HG02840 (cell line): Measurements from ENCODE around the gene SH3RF3.

Source experiments
- ATAC-seq: cut with Tn5 transposase; IDR thresholded peaks from one replicate; pipeline ENCODE4 v1.9.1; 2021; ENCODE audit warnings: mild to moderate bottlenecking, moderate library complexity, moderate number of reproducible peaks; ENCODE audit not compliant: unreplicated experiment, low FRiP score

SH3RF3 gene

DNA sequence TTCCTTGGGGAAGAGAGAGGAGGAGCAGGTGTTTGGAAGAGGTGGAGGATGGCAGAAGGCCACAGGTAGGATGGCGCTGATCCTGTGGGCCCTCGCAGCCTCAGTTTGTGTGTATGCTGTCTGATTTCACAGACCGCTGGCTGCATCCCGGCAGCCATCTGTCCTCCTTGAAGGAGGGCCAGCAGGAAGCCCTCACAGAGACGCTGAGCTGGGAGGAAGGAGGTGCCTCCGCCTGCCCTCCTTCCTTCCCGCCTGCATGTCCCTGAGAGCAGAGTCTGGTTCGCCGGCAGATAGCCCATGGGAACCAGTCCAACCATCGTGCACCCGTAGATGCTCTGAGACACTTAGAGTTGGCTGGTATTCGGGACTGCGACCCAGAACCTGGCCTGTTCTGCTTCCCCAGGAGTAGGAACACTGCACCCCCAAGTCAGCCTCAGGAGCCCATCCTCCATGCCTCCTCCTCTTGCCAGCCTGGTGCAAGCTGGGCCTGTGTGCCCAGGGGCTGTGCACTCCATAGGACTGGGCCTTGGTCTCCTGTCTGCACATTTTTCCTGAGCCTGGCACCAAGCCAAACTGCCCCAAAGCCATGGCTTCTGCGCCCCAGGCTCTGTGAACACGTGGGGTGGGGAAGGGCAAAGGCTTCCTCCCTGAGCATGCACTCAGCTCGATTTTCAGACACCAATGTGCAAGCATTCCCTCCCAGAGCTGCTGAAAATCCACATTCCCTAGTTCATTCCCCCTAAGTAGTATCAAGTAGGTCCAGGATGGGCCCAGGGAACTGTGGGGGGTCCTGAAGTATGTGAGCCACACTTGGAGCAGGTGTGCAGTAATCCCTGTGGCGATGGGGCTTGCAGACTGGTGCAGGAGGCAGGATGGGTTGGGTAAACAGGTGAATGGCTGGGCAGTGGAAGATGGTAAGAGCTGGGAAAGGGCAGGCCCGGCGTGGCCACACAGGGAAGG lies 369.2 kb downstream of the SH3RF3 start:
- ATAC-seq = no peak

DNA sequence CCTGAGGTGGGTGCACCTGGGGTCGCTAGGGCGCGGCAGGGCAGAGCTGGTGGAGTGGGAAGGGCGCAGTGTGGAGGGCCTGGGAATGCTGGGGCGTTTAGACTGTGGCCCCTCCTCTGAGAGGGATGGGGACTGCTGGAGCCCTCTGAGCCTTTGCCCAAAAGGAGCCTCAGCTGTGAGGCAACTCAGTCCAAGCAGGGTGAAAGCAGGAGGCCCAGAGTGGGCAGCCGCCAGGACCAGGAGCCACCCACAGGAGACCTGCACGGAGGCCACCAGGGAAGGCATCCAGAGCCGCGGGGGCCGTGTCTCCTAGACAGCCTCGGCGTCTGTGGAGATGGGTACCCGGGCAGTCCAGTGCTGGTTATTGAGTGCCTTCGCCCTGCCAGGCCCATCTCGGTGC lies 369.9 kb downstream of the SH3RF3 start:
- ATAC-seq = no peak

DNA sequence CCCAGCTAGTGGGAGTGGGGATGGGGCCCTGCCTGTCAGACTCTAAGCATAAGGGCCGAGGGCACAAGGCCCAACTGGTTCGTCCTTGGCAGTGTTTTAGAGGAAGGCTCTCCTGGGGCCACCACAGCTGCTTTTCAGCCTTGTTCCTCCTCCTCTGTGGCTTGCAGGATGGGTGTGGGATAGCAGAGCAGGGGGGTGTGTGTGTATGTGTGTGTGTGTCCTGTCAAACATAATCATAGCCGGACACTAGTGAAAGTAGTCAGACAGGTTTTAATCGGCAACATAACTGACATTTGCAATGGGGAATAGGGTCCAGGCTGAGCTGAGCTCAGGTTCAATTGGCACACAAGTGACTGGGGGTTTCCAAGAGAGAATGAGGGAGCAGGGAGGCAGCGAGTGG lies 370.6 kb downstream of the SH3RF3 start:
- ATAC-seq = no peak

DNA sequence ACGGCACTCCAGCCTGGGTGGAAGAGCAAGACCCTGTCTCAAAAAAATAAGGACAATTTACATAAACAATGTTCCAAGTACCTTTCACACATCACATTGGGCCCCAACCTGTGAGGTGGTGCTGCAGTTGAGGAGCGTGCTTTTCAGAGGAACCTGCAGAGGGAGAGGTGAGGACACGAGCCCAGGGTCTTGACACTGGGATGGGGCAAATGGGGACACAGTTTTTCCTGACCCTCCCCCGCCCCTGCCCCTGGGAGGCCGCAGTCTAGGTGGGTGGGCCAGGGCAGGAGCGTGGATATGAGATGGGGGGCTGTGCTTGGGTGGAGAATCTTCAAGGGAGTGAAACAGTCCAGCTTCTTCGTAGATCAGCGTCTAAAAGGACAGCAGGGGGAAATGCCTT lies 371.9 kb downstream of the SH3RF3 start:
- ATAC-seq = no peak

DNA sequence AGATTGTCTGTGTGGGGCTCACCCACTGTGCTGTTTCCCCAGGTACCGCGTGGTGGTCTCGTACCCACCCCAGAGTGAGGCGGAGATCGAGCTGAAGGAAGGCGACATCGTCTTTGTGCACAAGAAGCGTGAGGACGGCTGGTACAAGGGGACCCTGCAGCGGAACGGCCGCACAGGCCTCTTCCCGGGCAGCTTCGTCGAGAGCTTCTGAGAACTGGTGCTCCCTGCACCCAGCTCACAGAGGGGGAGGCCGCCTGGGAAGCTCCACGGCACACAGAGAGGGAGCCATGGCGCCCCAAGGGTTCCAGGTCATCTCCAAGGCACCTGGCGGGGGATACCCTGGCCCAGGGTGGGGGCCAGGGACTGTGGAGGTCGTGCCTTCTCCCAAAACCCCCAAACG lies 372.5 kb downstream of the SH3RF3 start:
- ATAC-seq = no peak

DNA sequence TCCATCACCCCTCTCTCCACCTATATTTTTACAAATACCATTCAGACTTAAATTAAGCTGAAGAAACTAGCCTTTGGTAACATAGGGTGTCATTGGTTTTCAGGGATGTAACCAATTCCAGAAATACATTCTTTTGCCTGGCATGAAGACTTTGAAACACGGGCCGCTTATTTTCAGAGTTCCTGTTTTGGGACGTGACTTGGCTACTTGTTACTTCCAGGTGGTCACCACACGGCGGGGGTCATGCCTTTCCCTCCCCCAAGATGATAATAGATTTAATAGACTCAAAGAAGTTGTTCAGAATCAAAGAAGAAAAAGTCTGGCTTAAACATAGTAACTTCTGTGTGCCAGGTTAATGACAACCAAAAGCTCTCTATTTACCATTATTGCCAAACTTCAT lies 374.2 kb downstream of the SH3RF3 start:
- ATAC-seq = no peak

DNA sequence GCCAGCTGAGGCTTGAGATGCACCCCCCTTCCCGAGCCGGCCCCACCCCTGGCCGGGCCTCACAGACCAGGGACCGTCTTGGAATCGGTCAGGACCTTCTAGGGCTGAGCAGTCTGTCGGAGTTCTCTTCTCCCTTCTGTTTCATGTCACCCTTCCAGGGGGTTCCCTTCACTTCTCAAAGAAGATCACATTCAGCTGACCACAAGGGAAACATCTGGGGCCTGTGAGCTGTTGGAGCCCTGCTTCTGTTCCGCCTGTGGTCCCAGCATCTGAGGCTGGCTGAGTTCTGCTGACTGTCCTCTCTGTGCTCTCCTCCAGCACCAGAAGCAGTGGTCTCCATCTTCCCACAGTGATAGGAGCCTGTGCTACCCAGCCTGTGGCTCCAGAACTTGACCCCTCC lies 378.2 kb downstream of the SH3RF3 start:
- no peak for ATAC-seq

DNA sequence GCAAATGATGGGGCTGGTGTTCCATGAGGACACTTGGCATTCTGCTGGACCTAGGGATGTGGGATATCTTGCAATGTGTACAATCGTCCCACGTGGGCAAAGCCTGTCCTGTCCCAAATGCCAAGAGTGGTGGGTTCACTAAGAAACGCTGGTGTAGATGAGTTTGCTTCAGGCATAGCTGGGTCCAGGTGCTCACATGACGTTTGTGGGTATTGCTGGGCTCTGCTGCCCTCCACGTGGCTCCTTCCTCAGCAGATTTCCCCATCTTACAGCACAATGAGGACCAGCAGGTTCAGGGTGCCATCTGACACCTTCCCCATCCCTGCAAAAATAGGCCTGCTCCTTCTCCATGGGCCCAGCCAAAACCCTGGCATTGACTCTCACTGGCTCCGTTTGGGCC lies 378.8 kb downstream of the SH3RF3 start:
- no peak for ATAC-seq

DNA sequence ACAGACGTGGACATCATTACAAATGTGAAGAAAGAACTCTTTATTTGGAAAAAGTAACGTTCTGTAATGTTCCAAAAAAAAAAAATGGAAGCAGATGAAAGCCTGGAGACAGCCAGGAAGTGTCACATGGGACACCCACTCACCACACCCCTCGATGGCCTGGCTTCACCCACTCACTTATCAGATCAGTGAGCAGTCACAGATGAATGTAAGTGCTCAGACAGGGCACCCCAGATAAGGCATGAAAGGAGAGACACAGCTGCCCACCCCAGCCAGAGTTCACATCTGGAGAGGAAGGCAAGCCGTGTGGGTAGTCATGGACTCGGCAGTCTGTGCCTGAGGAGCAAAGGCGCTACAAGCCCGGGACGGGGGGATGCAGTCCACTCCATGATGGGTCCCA lies 379.6 kb downstream of the SH3RF3 start:
- ATAC-seq = no peak

DNA sequence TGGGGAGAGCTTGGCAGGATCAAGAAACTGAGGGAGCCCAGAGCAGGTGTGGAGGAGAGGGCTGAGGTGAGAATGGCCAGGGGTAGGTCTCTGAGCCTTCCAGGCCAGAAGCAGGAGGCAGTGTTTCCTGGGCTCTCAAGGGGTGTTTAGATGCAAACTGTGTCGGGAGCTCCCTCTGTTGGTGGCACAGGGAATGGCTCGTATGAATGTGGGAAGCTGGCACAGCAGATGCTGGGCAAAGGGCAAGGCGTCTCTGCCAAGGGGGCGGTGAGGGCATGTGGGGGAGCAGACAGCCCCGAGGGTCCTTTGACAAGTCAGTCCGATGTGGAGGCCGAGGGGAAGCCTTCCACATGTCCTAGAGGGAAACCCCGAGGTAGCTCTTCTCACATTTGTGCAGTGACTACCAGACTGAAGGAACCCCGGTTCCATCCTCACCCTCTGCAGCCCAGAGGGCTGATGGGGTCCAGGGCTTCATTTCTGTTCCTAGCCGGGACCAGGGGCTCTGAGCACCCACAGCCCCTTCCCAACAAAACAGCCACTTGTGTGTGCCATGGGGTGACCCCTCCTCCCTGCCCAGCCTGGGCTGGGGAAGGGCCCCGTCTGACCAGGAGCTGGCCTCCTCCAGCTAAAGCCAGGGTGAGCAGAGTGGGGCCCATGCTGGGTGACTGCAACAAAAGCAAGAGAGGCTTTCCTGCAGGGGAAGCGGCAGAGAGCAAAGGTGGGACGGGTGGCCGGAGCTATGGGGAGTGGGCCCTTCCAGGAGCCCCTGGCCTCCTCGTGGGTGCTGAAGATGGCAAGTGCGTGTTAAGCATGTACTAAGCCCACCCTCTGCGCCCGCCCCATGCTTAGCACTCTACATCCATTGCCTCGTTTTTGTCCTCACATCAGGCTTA lies 381.4 kb downstream of the SH3RF3 start:
- no peak for ATAC-seq

DNA sequence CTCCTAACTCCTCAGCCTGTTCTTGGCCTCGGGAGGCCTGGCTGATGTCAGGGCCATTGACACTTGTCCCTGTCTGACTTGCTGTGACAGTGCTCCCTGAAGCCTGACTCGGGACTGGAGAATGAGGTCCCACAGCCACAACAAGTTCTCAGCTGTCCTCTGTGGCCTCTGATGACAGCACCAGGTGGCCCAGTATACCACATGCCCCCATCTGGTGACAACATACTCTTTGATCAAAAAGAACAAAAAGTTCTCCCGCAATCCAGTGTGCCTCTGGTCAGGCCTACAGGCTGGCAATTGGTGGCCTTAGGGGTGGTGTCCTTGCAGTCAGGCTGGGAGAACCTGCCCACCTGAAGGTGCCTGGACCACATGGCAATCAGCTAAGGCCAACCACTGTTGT lies 382.2 kb downstream of the SH3RF3 start:
- no peak for ATAC-seq

DNA sequence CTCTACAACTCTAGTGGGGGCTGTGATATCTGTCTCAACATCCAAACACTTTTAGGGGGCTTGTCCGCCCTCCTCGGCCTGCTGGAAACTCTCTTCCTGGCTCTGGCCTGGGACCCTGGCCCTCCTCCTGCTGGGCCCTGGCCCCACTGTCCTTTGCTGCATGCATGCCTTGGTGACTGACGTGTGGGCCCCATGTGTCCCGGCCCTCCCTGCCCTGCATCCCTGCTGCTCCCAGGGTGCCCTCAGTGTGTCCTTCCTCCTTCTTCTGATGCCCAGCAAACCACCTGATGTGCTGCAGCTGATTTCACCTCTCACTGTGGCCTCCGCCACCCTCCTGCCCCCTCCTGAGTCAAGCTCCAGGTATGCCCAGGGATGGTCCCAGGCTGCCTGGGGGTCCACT lies 383.1 kb downstream of the SH3RF3 start:
- ATAC-seq = no peak

DNA sequence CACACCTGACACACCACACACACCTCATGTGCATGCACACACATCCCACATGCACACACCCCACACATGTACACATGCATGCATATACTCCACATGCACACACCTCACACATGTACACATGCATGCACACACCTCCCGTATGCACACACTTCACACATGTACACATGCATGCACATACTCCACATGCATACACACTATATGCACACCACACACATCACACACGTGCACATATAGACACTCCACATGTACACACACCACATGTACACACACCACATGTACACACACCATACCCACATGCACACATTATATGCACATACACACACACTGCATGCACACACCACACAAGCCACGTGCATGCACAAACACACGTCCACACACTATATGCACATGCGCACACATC lies 384.2 kb downstream of the SH3RF3 start:
- ATAC-seq = no peak

DNA sequence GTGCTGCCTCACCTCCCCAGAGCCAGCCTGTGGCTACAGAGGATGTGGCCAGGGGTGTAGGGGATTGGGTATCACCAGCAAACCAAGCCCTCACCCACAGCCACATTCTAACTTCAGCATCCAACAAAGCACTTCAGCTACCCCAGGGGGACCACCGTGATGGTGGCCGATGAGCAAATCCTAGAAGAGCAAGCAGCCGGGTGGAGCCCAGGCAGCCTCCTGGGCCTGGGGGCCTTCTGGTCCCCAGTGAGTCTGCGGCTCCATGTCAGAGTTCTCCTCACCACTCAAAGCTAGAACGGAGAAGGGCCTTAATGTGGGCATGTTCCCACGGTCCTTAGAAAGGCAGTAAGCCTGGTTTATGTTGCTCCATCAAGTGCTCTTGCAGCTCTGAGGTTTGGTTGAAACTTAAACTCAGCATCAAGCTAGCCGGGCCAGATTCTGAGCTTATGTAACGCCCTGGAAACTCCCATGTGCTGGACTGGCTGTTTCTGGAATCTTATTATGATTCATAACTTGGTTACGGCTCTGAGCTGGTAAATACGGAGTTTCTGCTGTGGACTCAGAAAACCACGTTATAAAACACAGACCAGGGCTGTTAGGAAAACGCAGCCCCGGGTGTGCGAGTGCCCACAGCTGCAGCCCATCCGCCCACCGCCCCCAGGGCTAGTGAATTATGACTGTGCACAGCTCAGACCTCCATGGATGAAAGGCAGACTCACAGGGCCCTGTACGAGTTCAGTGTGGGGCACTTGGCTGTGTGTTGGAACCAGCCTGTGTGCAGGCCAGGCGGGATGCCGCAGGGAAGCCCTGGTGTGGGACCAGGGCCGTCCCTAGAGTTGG lies 385.0 kb downstream of the SH3RF3 start:
- ATAC-seq = peak; percentile 55

DNA sequence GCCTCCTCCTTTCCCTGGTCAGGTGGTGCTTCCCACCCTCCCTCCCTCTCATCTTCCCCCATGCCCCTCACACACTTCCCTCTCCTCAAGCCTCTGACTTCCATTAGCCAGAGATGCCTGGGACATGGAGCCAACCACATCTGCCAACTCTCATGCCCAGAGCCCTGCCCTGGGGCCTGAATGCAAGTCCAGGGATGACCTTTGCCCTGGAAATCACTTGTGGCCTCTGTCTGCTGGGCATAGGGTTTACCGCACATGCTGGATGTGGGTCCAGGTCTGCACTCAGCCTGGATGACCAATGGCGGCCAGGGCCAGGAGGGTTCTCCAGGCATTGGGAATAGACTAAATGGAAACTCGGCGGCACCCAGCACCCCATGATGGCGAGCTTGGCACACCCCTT lies 385.9 kb downstream of the SH3RF3 start:
- no peak for ATAC-seq

DNA sequence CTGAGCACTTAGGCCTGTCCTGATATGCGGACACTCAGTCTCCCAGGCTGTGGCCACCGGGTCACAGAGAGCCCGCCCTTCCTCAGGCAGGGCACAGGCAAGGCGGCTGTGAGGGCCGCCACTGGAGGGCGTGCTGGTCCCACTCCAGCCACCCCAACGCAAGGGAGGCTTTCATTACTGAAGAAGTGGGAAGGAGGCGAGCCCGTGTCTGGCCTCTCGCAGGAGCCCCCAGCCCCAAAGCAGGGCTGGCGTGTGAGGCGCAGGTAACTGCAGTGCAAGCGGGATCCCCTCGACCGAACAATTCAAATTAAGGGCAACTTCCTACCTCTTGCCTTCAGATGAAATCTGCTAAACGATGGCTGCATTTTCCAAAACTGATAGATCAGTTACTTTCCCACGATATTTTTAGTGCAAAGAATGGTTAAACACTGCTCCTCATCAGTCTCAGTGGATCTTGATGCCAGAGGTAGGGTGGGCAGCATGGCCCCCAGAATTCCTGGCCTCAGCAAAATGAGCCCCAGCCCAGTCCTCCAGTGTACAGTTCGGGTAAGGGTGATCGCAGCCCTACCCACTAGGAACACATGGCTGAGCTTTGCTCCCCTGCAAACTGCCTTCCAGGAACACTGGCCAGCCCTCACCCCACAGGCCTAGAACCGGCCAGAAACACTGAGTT lies 387.6 kb downstream of the SH3RF3 start:
- ATAC-seq = no peak

DNA sequence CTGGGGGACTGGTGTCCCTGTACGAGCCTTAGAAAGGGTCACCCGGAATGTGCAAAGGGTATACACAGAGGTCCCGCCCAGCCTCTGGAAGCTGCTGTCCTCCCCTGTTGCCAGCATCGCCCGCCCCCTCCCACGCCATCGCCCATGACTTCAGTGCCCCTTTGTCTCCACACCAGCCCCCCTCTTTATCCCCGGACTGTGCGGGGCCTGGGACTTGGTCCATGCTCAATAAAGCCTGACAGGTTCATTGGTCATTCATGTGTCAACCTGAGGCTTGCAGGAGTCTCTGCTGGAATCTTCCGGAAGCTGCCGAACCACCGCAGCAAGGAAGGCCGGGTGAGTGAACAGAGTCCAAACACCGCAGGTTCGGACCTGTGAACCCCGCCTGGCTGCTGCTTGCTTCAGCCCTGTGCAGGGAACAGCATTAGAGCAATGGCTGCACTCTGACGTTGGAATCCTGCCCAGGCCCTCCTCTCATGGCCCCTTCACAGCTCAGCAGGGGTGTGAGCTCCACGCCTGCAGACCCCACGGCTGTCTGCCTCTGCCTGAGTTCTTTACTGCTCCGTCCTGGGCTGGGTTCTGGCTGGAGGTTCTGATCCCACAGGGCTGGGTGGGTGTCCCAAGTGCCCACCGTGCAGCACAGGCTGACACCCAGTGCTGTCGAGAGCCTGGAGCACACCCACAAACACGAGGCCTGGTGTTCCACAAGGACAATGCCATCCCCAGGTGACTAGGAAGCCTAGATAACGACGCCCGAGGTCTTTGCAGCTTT lies 388.3 kb downstream of the SH3RF3 start:
- ATAC-seq = no peak

DNA sequence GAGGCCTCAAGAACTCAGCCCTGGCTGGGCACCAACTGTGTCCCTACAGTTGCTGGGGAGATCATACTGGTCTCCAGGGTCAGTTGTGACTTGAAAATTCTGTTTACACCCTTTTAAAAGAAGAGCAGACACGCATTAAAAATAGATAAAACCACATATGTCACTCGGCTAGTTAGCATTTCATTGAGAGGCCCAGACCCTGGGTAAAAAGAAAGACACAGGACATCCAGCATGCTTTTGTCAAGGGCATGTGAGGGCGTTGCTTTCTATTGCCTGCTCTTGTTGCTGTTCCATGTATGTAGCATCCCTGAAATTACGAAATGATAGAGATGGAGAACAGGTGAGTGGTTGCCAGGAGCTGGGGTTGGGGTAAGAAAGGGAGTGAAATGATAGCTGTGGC lies 390.5 kb downstream of the SH3RF3 start:
- no peak for ATAC-seq
